ENCODE data around the gene AKAP8L. TPM values are rescaled to one million over a fixed set of nuclear protein-coding genes. Genes with fewer than 3 reads are reported as not detected.

Gene AKAP8L
- total and polyA plus RNA-seq, 2 of the 8 experiments (the other 6 are each of a cell fraction or from before 2014, with no cell fraction given): 75.1 to 138 TPM

- TF ChIP-seq CHD7 (IDR thresholded peaks at IDR 0.05; ENCODE audit: insufficient replicate concordance, low read length): no peak
- no peak for TF ChIP-seq TAF7 (optimal IDR thresholded peaks at IDR 0.05; ENCODE audit: borderline replicate concordance, low read depth, low read length)
- TF ChIP-seq KDM5A (IDR thresholded peaks at IDR 0.05; ENCODE audit: low read length): no peak
- no peak for TF ChIP-seq EZH2 (IDR thresholded peaks at IDR 0.05; ENCODE audit: low read depth, low read length, severe bottlenecking)
- no peak for TF ChIP-seq HDAC6 (IDR thresholded peaks at IDR 0.05; ENCODE audit: low read depth, low read length)
- no peak for TF ChIP-seq JUN (IDR thresholded peaks at IDR 0.05; ENCODE audit: low read depth, low read length)
Measured at GRCh38 chr19:15397782-15398181, 21.0 kb downstream of the AKAP8L start (continued).

All from H1 (cell line).